NAMALWA (cell line): ENCODE results near the gene PRAMEF33.
"Not testable (repeated sequence)": the region's sequence is repeated elsewhere in the genome, so short reads cannot be mapped to it uniquely, and the experiment has no call there.

ENCODE experiments used
- DNase-seq: peaks from one replicate; pipeline ENCODE4 v3.0.0-alpha.2; 2015; ENCODE audit warnings: low spot score

The PRAMEF33 gene, protein sequence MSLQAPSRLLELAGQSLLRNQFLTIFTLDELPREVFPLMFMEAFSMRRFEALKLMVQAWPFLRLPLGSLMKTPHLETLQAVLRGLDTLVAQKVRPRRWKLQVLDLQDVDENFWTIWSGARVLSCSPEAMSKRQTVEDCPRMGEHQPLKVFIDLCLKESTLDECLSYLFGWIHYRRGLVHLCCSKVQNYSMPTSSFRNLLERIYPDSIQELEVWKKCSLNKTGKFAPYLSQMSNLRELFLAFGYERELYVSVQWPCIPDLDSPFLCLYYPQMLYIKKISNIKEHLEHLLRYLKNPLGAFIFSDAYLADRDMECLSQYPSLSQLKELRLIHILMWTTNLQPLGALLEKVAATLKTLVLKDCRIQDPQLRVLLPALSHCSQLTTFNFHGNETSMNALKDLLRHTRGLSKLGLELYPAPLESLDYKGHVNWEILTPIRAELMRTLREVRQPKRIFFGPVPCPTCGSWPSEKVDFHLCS

DNA sequence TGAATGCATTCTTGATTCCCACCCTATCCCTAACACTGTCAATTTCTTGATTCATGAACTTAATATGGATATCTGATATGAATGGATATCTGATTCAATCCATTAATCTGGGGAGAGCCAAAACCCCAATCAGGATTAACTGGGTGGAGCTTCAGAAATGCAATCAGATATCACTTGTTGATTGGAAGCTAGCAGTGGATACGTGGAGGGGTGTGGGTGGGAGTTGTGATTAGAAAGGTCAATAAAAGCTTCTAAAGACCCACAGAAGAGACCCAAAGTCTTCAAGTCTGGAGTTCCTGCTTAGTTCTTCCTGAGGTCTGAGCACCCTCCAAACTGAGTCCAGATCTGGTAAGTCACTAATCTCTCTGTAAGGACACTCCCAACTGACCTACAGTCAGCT is at the start of gene PRAMEF33:
PRAMEF33 (plus strand) TSS at position 301 of the 400 bp plus-strand sequence. CDS start 2,416 bp downstream, outside the sequence.
- not testable (repeated sequence) for DNase-seq

DNA sequence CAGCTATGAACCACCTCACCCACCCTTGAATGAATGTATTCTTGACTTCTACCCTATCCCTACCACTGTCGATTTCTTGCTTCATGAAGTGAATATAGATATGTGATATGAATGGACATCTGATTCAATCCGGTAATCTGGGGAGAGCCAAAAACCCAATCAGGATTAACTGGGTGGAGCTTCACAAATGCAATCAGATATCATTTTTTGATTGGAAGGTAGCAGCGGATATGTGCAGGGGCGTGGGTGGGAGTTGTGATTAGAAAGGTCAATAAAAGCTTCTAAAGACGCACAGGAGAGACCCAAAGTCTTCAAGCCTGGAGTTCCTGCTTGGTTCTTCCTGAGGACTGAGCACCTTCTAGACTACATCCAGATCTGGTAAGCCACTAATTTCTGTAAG is 49.4 kb upstream of the PRAMEF33 start, which contains the start of gene PRAMEF5:
PRAMEF5 (plus strand) TSS at position 301 of the 400 bp plus-strand sequence. CDS start 5,071 bp downstream, outside the sequence.
- DNase-seq, result not testable (repeated sequence)

DNA sequence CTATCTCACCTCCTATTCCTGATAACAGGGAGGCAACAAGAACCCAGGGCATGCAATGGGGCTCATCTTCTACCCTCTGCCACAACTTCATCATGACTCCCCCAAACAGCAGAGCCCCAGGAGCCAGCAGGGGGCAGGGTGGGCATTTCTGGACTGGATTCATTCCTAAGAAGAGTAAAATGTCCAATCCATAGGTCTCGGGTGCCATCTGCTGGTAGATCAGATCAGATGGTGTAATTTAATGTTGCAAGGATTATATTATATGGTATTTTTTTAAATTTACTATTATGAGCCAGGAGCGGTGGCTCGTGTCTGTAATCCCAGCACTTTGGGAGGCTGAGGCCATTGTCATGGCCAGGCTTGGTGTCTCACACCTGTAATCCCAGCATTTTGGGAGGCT is 38.2 kb upstream of the PRAMEF33 start:
- DNase-seq, result not testable (repeated sequence)

DNA sequence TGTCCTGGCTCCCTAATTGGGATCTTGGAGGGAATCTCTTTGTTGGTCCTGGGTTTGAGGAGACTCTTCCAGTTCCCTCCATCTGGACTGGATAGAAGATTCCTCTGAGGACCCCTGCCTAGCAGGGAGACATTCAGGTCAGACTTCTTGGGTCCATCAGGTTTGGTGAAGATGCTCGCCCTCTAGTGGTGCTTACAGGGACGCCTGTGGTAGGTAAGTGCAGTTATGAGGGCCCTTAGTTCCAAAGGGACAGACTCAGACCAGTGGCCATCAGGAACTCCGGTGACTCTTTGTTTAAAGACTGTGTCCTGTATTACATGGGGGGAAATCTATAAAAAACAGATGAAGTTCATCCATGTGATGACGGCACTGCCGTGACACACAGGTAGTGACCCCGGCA is 26.3 kb upstream of the PRAMEF33 start:
- peak; percentile 19 for DNase-seq

DNA sequence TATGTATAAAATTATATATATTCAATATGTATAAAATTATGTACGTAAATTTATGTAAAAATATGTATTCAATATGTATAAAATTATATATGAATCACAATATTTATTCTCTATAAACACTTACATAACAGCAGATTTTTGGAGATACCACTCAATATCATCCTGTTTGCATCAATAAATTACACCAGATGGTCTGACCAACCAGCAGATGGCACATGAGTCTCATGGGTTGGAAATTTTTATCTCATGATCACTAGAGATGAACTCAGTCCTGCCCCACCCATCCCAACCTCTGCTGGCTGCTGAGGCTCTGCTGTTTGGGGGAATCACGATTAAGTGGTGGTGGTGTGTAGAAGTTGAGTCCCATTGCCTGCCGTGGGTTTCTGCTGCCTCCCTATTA is 23.7 kb upstream of the PRAMEF33 start:
- not testable (repeated sequence) for DNase-seq

DNA sequence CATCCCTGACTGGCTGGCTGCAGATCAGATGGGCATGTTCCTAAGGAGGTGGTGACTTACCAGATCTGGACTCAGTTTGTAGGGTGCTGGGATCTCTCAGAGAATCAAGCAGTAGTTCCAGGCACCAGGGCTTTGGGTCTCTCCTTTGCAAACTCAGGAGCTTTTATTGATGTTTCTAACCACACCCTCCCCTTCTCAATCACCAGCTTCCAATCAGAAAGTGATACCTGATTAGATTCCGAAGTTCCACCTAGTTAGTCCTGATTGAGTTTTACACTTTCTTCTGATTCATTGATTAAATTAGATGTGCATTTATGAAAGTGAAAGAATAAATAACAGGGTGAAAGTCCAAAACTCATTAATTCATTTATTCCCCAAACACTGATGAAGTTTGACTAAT is 18.3 kb upstream of the PRAMEF33 start, which contains the start of gene PRAMEF8:
PRAMEF8 (minus strand) TSS at position 101 of the 400 bp plus-strand sequence. CDS start 1,046 bp downstream, outside the sequence.
- not testable (repeated sequence) for DNase-seq

DNA sequence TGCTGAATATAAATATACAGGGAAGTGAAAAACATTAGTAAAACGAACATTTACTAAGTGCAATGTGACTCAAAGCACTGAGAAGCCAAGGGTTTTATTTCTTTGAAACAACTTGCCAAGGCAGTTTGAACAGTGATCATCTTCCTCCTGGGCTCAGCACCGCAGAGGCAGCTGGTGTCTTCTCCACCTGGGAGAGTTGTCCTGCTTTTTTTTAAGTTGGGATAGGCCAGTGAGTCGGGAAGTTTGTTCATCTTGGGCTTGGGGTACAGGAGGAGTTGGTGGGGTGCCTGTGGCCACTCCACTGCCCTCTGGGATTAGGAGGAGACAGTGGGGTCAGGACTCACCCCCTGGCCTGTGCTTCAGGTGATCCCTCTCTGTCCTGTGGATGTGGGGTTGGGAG is 14.3 kb upstream of the PRAMEF33 start:
- not testable (repeated sequence) for DNase-seq

DNA sequence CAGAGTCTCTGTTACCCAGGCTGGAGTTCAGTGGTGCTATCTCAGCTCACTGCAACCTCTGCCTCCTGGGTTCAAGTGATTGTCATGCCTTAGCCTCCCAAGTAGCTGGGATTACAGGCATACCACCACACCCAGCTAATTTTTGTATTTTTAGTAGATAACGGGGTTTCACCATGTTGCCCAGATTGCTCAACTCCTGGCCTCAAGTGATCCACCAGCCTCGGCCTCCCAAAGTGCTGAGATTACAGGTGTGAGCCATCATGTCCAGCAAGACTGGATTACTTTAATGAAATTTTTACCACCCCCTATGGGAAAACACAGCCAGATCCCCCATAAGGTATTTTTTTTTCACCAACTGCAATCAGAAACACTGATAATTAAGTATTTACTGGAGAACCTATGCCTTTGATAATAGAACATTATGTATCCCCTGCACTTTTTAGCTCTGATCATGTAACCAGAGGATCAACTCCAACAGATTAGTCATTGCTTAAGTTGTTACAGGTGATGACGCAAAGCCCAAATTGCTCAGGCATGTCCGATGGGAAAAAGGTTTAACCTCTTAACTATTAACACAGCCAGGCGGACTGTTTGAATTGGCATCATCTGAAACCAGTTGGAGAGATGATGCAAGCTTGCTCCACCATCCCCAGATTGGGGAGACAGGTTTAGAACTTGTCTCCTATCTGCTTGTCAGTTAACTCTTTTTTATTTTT is 6.0 kb upstream of the PRAMEF33 start:
- DNase-seq, result not testable (repeated sequence)

DNA sequence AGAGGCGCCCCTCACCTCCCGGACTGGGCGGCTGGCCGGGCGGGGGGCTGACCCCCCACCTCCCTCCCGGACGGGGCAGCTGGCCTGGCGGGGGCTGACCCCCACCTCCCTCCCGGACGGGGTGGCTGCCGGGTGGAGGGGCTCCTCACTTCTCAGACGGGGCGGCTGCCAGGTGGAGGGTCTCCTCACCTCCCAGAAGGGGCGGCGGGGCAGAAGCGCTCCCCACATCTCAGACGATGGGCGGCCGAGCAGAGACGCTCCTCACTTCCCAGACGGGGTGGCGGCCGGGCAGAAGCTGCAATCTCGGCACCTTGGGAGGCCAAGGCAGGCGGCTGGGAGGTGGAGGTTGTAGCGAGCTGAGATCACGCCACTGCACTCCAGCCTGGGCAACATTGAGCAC is 4.6 kb upstream of the PRAMEF33 start:
- DNase-seq, result not testable (repeated sequence)

DNA sequence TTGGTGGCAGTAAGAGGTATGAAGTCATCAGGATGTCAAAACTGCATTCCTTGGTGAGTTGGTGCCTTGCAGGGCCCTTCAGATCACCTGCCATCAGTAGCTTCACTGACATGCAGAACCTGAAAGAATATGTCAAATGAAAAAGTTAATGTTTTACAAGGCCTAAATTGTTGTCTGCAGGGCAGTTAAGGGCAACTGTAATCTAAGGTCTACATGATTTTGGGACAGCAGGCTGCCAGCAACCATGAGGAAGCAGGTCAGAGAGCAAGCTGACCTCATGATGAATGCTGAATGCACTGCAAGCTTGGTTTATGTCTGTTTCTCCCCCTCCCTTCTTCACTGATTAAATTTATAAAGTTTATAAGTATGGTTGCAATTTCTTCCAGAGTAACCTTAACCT is 1.1 kb upstream of the PRAMEF33 start:
- not testable (repeated sequence) for DNase-seq

DNA sequence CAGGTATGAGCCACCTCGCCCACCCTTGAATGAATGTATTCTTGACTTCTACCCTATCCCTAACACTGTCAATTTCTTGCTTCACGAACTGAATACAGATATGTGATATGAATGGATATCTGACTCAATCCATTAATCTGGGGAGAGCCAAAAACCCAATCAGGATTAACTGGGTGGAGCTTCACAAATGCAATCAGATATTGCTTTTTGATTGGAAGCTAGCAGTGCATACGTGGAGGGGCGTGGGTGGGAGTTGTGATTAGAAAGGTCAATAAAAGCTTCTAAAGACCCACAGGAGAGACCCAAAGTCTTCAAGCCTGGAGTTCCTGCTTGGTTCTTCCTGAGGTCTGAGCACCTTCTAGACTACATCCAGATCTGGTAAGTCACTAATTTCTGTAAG is 11.9 kb downstream of the PRAMEF33 start, which contains the start of gene PRAMEF15:
PRAMEF15 (plus strand) TSS at position 301 of the 400 bp plus-strand sequence. CDS start 2,827 bp downstream, outside the sequence.
- not testable (repeated sequence) for DNase-seq

DNA sequence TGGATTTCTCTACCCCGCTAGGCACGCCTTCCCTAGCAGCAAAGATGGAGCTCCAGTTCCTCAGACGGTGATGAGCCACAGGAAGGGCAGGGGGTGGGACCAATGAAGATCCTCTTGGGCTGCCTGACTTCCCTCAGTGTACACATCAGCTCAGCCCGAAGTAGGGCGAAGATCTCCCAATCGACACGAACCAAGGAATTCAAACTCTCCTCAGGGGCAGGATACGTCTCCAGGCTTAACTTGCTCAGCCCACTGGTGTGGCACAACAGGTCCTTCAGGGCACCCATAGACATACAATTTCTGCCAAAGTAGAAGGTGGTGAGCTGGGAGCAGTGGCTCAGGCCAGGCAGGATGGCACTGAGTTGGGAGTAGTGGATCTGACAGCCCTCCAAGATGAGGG is 39.2 kb downstream of the PRAMEF33 start:
- not testable (repeated sequence) for DNase-seq

DNA sequence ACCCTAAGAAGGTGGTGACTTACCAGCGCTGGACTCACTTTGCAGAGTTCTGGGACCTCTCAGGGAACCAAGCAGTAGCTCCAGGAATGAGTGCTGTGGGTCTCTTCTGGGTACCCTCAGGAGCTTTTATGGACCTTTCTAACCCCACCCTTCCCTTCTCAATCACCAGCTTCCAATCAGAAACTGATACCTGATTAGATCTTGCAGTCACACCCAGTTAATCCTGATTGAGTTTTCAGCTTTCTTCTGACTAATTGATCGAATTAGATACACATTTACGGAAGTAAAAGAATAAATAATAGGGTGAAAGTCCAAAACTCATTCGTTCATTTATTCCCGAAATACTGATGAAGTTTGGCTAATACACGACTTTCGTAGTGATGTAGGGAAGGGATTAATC is 43.7 kb downstream of the PRAMEF33 start, which contains the start of gene PRAMEF14:
PRAMEF14 (minus strand) TSS at position 101 of the 400 bp plus-strand sequence. CDS start 1,820 bp downstream, outside the sequence.
- DNase-seq, result not testable (repeated sequence)

DNA sequence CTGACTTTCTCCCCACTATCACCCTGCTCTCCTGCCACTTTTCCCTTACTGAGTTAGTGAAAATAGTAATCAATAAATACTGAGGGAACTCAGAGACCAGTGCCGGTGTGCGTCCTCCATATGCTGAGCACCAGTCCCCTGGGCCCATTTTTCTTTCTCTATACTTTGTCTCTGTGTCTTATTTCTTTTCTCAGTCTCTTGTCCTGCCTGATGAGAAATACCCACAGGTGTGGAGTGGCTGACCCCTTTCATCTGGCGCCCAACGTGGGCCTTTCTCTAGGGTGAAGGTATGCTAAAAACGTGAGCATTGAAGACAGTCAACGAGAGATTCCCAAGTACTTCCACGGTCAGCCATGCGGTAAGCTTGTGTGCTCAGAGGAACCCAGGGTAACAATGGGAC is 50.1 kb downstream of the PRAMEF33 start:
- DNase-seq, result not testable (repeated sequence)

DNA sequence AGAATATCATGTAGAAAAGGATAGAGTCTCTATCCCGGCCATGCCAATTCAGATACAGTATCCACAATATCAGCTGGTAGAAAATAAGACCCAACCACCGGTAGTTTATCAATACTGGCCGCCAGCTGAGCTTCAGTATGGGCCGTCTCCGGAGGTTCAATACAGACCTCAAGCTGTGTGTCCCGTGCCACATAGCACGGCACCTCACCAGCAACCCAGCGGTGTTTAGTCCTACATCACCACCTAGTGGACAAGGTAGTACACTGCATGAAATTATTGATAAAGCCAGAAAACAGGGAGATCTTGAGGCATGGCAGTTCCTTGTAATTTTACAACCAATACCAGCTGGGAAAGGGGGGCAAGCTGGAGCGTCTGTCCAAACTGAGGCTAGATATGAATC is 51.1 kb downstream of the PRAMEF33 start:
- not testable (repeated sequence) for DNase-seq

DNA sequence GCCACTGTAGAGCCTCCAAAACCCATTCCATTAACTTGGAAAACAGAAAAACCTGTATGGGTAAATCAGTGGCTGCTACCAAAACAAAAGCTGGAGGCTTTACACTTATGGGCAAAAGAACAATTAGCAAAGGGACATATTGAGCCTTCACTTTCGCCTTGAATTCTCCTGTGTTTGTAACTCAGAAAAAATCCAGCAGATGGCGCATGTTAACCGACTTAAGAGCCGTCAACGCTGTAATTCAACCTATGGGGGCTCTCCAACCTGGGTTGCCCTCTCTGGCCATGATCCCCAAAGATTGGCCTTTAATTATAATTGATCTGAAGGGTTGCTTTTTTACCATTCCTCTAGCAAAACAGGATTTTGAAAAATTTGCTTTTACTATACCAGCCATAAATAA is 53.4 kb downstream of the PRAMEF33 start:
- DNase-seq, result peak; percentile 89
